Measurements from ENCODE around the gene JAK2. TPM values are rescaled to one million over a fixed set of nuclear protein-coding genes. Genes with fewer than 3 reads are reported as not detected.

Gene JAK2
- total and polyA plus RNA-seq, 10 of the 15 experiments (the other 5 are each of a cell fraction or from before 2014, with no cell fraction given), result 4.1 to 22.9 (median 13.7) TPM

DNA sequence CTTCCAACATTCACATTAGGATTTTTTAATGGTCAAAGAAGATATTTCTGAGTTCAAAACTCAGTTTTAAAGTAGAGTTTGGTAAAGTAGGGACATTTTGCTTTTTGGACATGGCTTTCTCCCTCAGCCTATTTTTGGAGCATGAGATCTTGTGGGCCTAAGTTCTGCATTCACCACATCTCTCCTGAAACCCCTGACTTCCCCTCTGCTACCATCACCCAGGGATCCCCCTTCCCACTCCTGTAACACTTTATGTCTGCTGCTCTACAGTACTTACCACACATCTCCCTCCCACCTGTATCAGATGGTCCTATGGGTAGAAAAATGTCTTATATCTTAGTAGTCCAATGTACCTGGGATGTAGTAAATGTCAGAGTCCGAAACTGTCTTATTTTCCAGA, 48.2 kb upstream of the JAK2 start:
- Histone ChIP-seq H3K4me1 (ENCODE audit: control insufficient read depth, insufficient read depth, low read length) (peaks cover 36% of the 10 kb centered on the region), H3K27me3 (replicated peaks in 1 of 2; ENCODE audit: control insufficient read depth in 2 of 2, insufficient read depth in 2 of 2, low read length in 1 of 2) (no peaks in the 10 kb centered on the region), H4K20me1 (ENCODE audit: control insufficient read depth, insufficient read depth) (no peaks in the 10 kb centered on the region), H3K27ac (ENCODE audit: control insufficient read depth, insufficient read depth) (peak overlapping the region; percentile 83), H3K79me2 (ENCODE audit: control insufficient read depth, insufficient read depth, low read length) (no peaks in the 10 kb centered on the region), H3K9me3 (replicated peaks; ENCODE audit: control insufficient read depth, insufficient read depth, low read length) (no peaks in the 10 kb centered on the region; the same call in 2 of the 3 replicates), H3K4me3 (peak overlapping the region; percentile 50), H3K4me2 (ENCODE audit: control insufficient read depth, insufficient read depth) (peak overlapping the region; percentile 46), H3K36me3 (ENCODE audit: control insufficient read depth in 2 of 2, insufficient read depth in 2 of 2, low read length in 1 of 2) (no peaks in the 10 kb centered on the region), H3K9ac (ENCODE audit: control insufficient read depth, insufficient read depth, low read length) (no peak overlapping the region), H2AFZ (ENCODE audit: control insufficient read depth, low read depth, low read length) (no peak overlapping the region; the same call in 1 of the 2 replicates)
- ChIA-PET POLR2A (interaction anchor here (1.5 to 2.4 kb wide), 2 partner anchors 10 to 34 kb away, joined by 6 to 10 read pairs; no protein-coding TSS in a partner anchor), SMC1A (ENCODE audit: uncharacterized antibody, unreplicated experiment) (interaction anchor here (0.8 to 6.9 kb wide), 12 partner anchors 9 to 174 kb away, joined by 3 to 66 read pairs (median 4); no protein-coding TSS in a partner anchor), CTCF (interaction anchor here (1.0 to 3.3 kb wide), 8 partner anchors 10 to 653 kb away, joined by 3 to 22 read pairs (median 5); no protein-coding TSS in a partner anchor), RAD21 (ENCODE audit: unreplicated experiment) (interaction anchor here (0.8 to 6.3 kb wide), 5 partner anchors 10 to 48 kb away, joined by 3 to 43 read pairs (median 5); no protein-coding TSS in a partner anchor)
- ATAC-seq (peak; percentile 80), DNase-seq (ENCODE audit: low read depth, low spot score) (peak; percentile 77), FAIRE-seq (peak; percentile 85)
- in situ Hi-C loops (cut with MboI) (no loop called here), intact Hi-C loops (cut with micrococcal nuclease; ENCODE audit: unreplicated experiment) (loop anchor here (1.0 to 5.0 kb wide), 4 partner anchors 48 to 655 kb away; partner anchors contain the start of genes JAK2 and PLGRKT)
- 80% methylated on average over 1 of the region's 1 CpG for WGBS (ENCODE audit: insufficient coverage, insufficient replicate concordance, low lambda C conversion rate, missing lambda C conversion rate)
- BruUV-seq (replicated peaks), result no TSS peak
- TF ChIP-seq BCL11A (IDR thresholded peaks at IDR 0.05; ENCODE audit: low read depth, low read length), result peak; percentile 60; the same call in 1 of the 2 replicates
- TF ChIP-seq ETV6 (conservative IDR thresholded peaks at IDR 0.05 in 1 of 2, IDR thresholded peaks at IDR 0.05 in 1 of 2; ENCODE audit: borderline replicate concordance in 1 of 2, low read depth in 1 of 2), result peak in 1 of 2 experiments; percentile 81; a peak in 2 of 4 replicates
- no peak for TF ChIP-seq ZSCAN29 (IDR thresholded peaks at IDR 0.05)
- 0 out of 2 replicates have a peak, but pooled peaks have one; percentile 15 for TF ChIP-seq CHD2 (IDR thresholded peaks at IDR 0.05; ENCODE audit: borderline replicate concordance, low read depth, low read length)
- TF ChIP-seq NR2F1 (conservative IDR thresholded peaks at IDR 0.05), result no peak
- no peak for TF ChIP-seq ZNF217 (IDR thresholded peaks at IDR 0.05)
- no peak for TF ChIP-seq SREBF2 (IDR thresholded peaks at IDR 0.05; ENCODE audit: low read length)
- no peak for TF ChIP-seq ATF3 (IDR thresholded peaks at IDR 0.05; ENCODE audit: borderline replicate concordance, extremely low read depth, low read depth, low read length)
- TF ChIP-seq SPI1 (IDR thresholded peaks at IDR 0.05; ENCODE audit: borderline replicate concordance, insufficient read depth, low read depth, low read length), result peak; percentile 84; the same call in 1 of the 2 replicates
- TF ChIP-seq MTA2 (IDR thresholded peaks at IDR 0.05; ENCODE audit: low read depth), result peak; percentile 39; the same call in 1 of the 2 replicates
- no peak for TF ChIP-seq CEBPB (IDR thresholded peaks at IDR 0.05; ENCODE audit: borderline replicate concordance in 1 of 2, low read depth in 2 of 2, low read length in 2 of 2)
- TF ChIP-seq IKZF1 (conservative IDR thresholded peaks at IDR 0.05), result peak; percentile 61
- TF ChIP-seq EED (IDR thresholded peaks at IDR 0.05; ENCODE audit: low read depth), result peak; percentile 83
- TF ChIP-seq CREM (IDR thresholded peaks at IDR 0.05; ENCODE audit: low read depth), result peak; percentile 51; the same call in 1 of the 2 replicates
- TF ChIP-seq RCOR1 (conservative IDR thresholded peaks at IDR 0.05; ENCODE audit: low read depth, low read length), result no peak
- TF ChIP-seq RB1 (IDR thresholded peaks at IDR 0.05; ENCODE audit: borderline replicate concordance), result no peak
- peak in 1 of 2 experiments; percentile 43; a peak in 1 of 4 replicates for TF ChIP-seq EP300 (IDR thresholded peaks at IDR 0.05; ENCODE audit: borderline replicate concordance in 1 of 2, control insufficient read depth in 1 of 2, low read depth in 2 of 2, low read length in 2 of 2)
- TF ChIP-seq MEF2B (IDR thresholded peaks at IDR 0.05; ENCODE audit: partially characterized antibody, poor library complexity, severe bottlenecking), result peak; percentile 53
- no peak for TF ChIP-seq GABPA (IDR thresholded peaks at IDR 0.05; ENCODE audit: low read depth)
- TF ChIP-seq MYC (IDR thresholded peaks at IDR 0.05; ENCODE audit: insufficient read depth, insufficient read length, insufficient replicate concordance, low read length, severe bottlenecking), result no peak
- TF ChIP-seq, protein P1, sequence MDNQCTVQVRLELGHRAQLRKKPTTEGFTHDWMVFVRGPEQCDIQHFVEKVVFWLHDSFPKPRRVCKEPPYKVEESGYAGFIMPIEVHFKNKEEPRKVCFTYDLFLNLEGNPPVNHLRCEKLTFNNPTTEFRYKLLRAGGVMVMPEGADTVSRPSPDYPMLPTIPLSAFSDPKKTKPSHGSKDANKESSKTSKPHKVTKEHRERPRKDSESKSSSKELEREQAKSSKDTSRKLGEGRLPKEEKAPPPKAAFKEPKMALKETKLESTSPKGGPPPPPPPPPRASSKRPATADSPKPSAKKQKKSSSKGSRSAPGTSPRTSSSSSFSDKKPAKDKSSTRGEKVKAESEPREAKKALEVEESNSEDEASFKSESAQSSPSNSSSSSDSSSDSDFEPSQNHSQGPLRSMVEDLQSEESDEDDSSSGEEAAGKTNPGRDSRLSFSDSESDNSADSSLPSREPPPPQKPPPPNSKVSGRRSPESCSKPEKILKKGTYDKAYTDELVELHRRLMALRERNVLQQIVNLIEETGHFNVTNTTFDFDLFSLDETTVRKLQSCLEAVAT (IDR thresholded peaks at IDR 0.05), result 0 out of 2 replicates have a peak, but pooled peaks have one; percentile 61
